HepG2 (cell line): ENCODE data around the gene KDM4B. TPM values are rescaled to one million over a fixed set of nuclear protein-coding genes. Genes with fewer than 3 reads are reported as not detected.

Experiments
- ATAC-seq: fragments of 200-7000 bp; cut with Tn5 transposase; 3 replicates; pipeline ENCODE4 v1.9.1; 2020; ENCODE audit warnings: mild to moderate bottlenecking, moderate library complexity
- BruUV-seq: library from RNA; stranded (reverse); fragments of 400-500 nt; replicated peaks from 2 replicates; lab custom pipeline; 2021; lab: Mats Ljungman, UMichigan
- CTCF ChIA-PET: fragments of 300-600 bp; formaldehyde crosslinking; extraction: SDS; loops from one replicate; lab custom pipeline; 2021; ENCODE audit warnings: low total read pairs, inconsistent platforms, low intra/inter-chr PET ratio; lab: Yijun Ruan, JAX
- POLR2A ChIA-PET: fragments of 350-600 bp; sonication (Branson Sonifier 250); formaldehyde crosslinking; loops from one replicate; lab custom pipeline; 2020; ENCODE audit warnings: antibody characterized with exemption, inconsistent platforms; lab: Yijun Ruan, JAX
- DNase-seq: peaks from one replicate; pipeline ENCODE4 v3.0.0-alpha.2; 2015; ENCODE audit warnings: low spot score
- FAIRE-seq: peaks from 3 replicates; lab custom pipeline; 2011; peaks lifted over from hg19 to GRCh38; lab: Jason Lieb, UNC
- H2AFZ ChIP-seq: one replicate; pipeline ENCODE4 v1.6.1; 2011; ENCODE audit warnings: low read length, inconsistent platforms
- H3K27ac ChIP-seq: fragments of 300-600 bp; 3 replicates; pipeline ENCODE4 v1.8.0; 2011; ENCODE audit warnings: mixed run types, mild to moderate bottlenecking, mixed read lengths, low read length, inconsistent platforms; ENCODE audit not compliant: insufficient read depth; ENCODE audit errors: extremely low read length
- H3K27me3 ChIP-seq, 2 experiments: fragments of 200-600 bp in 1 of 2; 2 replicates in 1 of 2; 3 replicates in 1 of 2; pipeline versions ENCODE4 v1.6.0 to v1.8.0; 2011; ENCODE audit warnings: low read length in 2 of 2, mild to moderate bottlenecking in 2 of 2, moderate library complexity in 2 of 2, inconsistent platforms in 1 of 2; ENCODE audit not compliant: insufficient read depth in 2 of 2, control insufficient read depth in 1 of 2
- H3K36me3 ChIP-seq, 2 experiments: fragments of 200-600 bp in 1 of 2; replicated peaks in 1 of 2; 2 replicates in 1 of 2; 3 replicates in 1 of 2; pipeline versions ENCODE4 v1.5.1 to v1.8.0; 2011; ENCODE audit warnings: low read length in 2 of 2, inconsistent platforms in 1 of 2; ENCODE audit not compliant: insufficient read depth in 2 of 2, control insufficient read depth in 1 of 2
- H3K4me1 ChIP-seq: 2 replicates; pipeline ENCODE4 v1.5.1; 2012; ENCODE audit warnings: low read length, inconsistent platforms; ENCODE audit not compliant: insufficient read depth
- H3K4me2 ChIP-seq: 2 replicates; pipeline ENCODE4 v1.6.0; 2011; ENCODE audit warnings: low read depth, low read length, inconsistent platforms
- H3K4me3 ChIP-seq, 3 experiments: fragments of 200-600 bp in 1 of 3; sonication (generic), shearing (Covaris generic) in 1 of 3; replicated peaks in 1 of 3; 2 replicates each; pipeline ENCODE4 v1.5.1; 2011 to 2016; ENCODE audit warnings: low read length in 3 of 3, inconsistent platforms in 2 of 3, low read depth in 2 of 3, mild to moderate bottlenecking in 2 of 3, control low read depth in 1 of 3, mixed read lengths in 1 of 3; ENCODE audit not compliant: insufficient read depth in 1 of 3
- H3K79me2 ChIP-seq: one replicate; pipeline ENCODE4 v1.6.1; 2011; ENCODE audit warnings: low read length, inconsistent platforms; ENCODE audit not compliant: insufficient read depth
- H3K9ac ChIP-seq: 2 replicates; pipeline ENCODE4 v1.6.0; 2011; ENCODE audit warnings: mild to moderate bottlenecking, low read depth, low read length, inconsistent platforms; ENCODE audit not compliant: insufficient read depth
- H3K9me3 ChIP-seq: 2 replicates; pipeline ENCODE4 v1.5.1; 2012; ENCODE audit warnings: mild to moderate bottlenecking, low read length
- H4K20me1 ChIP-seq: 2 replicates; pipeline ENCODE4 v1.6.0; 2011; ENCODE audit warnings: inconsistent platforms, mild to moderate bottlenecking, low read length, moderate library complexity; ENCODE audit not compliant: insufficient read depth
- HCFC1 ChIP-seq: fragments of 150-350 bp; IDR thresholded peaks from 2 replicates; pipeline ENCODE4 v1.6.1; 2014; ENCODE audit warnings: low read depth, low read length
- WGBS: methylation state at CpG from one replicate; pipeline ENCODE4 v1.1.6; 2017; ENCODE audit warnings: low lambda C conversion rate; 5-methylcytosine and 5-hydroxymethylcytosine counted together
- in situ Hi-C: cut with HindIII; loops from 2 replicates; pipeline ENCODE4 v1.10.0; 2017; ENCODE audit warnings: low pct_unique_long_range_greater_than_20kb; ENCODE audit not compliant: extremely low pct_ligation_motif_present
- intact Hi-C: fragments of 100-400 bp; cut with micrococcal nuclease; formaldehyde crosslinking; loops from one replicate; pipeline ENCODE4 v1.10.0; 2022; ENCODE audit not compliant: unreplicated experiment
- polyA plus RNA-seq, 8 experiments: library from polyadenylated mRNA; depleted of rRNA in 3 of 8; stranded (reverse) in 7 of 8; unstranded in 1 of 8; fragments of >200 nt; fragmentation: Illumina TruSeq in 4 of 8; extraction: Trizol in 4 of 8; gene quantifications; 2 replicates each; pipeline versions ENCODE4 v1.2.1 to v1.2.3, GENCODE V29; 2011 to 2016; ENCODE audit warnings: low read depth in 4 of 8, missing spikeins in 1 of 8, mixed read lengths in 1 of 8; ENCODE audit not compliant: insufficient read depth in 1 of 8
- total RNA-seq, 5 experiments: library from RNA; depleted of rRNA; stranded (reverse); fragments of >200 nt; fragmentation: Illumina TruSeq; extraction: Trizol; gene quantifications; 2 replicates each; pipeline ENCODE4 v1.2.3, GENCODE V29; 2016; ENCODE audit warnings: low read depth in 1 of 5
- TF ChIP-seq, protein P1 (sequence below): sonication (generic); formaldehyde crosslinking; IDR thresholded peaks from 2 replicates; pipeline ENCODE4 v1.5.1; 2020; ENCODE audit warnings: mild to moderate bottlenecking, missing genetic modification reagents, moderate library complexity

The KDM4B gene
- total and polyA plus RNA-seq, 2 of the 13 experiments (the other 11 are each of a cell fraction or from before 2014, with no cell fraction given) = 4.9 to 14.6 TPM

DNA sequence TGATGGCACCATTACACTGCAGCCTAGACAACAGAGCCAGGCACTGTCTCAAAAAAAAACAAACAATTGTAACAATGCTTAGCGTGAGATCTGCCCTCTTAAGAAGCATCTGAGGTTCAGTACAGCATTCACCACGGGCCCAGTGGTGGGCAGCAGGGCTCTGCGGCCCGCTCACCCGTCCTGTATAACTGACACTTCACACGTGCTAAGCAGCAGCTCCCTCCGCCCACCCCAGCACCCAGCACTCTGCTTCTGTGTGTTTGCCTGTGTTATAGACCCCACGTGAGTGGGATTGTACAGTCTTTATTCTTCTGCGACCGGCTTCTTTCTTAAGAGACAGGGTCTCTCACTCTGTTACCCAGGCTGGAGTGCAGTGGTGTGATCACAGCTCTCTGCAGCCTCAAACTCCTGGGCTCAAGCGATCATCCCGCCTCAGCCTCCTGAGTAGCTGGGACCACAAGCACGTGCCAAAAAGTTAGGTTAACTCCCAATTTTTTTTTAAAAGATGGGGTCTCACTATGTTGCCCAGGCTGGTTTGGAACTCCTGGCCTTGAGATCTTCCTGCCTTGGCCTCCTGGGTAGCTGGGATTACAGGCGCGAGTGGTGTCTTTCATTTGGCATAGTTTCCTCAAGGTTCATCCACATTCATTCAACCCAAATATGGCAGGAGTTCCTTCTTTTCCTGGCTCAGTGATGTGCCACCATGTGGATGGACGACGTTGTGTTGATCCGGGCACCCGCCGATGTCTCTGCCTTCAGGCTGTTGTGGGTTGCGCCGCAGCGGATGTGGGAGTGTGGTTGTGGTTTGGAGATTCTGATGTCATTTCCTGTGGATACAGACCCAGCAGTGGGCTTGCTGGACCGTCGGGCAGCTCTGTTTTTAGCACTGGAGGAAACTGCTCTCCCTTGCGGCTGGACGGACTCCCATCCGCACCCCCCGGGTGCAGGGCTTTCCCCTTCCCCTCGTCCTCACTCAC is 170.0 kb downstream of the KDM4B start:
- Histone ChIP-seq H4K20me1 (no peaks in the 10 kb centered on the region), H3K9ac (no peak overlapping the region), H3K4me3 (no peak overlapping the region), H3K36me3 (peaks cover 18 to 46% of the 10 kb centered on the region in 2 experiments; a peak in 4 of 5 replicates)
- WGBS = 97% methylated on average over 27 of the region's 30 CpGs
- CTCF ChIA-PET = no interaction called here
- BruUV-seq = no TSS peak
- in situ Hi-C loops (no loop called here), intact Hi-C loops (no loop called here)
- ATAC-seq = no peak
- TF ChIP-seq, protein P1, sequence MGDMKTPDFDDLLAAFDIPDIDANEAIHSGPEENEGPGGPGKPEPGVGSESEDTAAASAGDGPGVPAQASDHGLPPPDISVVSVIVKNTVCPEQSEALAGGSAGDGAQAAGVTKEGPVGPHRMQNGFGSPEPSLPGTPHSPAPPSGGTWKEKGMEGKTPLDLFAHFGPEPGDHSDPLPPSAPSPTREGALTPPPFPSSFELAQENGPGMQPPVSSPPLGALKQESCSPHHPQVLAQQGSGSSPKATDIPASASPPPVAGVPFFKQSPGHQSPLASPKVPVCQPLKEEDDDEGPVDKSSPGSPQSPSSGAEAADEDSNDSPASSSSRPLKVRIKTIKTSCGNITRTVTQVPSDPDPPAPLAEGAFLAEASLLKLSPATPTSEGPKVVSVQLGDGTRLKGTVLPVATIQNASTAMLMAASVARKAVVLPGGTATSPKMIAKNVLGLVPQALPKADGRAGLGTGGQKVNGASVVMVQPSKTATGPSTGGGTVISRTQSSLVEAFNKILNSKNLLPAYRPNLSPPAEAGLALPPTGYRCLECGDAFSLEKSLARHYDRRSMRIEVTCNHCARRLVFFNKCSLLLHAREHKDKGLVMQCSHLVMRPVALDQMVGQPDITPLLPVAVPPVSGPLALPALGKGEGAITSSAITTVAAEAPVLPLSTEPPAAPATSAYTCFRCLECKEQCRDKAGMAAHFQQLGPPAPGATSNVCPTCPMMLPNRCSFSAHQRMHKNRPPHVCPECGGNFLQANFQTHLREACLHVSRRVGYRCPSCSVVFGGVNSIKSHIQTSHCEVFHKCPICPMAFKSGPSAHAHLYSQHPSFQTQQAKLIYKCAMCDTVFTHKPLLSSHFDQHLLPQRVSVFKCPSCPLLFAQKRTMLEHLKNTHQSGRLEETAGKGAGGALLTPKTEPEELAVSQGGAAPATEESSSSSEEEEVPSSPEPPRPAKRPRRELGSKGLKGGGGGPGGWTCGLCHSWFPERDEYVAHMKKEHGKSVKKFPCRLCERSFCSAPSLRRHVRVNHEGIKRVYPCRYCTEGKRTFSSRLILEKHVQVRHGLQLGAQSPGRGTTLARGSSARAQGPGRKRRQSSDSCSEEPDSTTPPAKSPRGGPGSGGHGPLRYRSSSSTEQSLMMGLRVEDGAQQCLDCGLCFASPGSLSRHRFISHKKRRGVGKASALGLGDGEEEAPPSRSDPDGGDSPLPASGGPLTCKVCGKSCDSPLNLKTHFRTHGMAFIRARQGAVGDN = 0 out of 2 replicates have a peak, but pooled peaks have one; percentile 6
- TF ChIP-seq HCFC1 = no peak
- TF ChIP-seq, all 625 proteins: peak for 1
- H3K79me2 ChIP-seq = no peaks in the 10 kb centered on the region
- no peaks in the 10 kb centered on the region for H3K27me3 ChIP-seq
- H3K4me1 ChIP-seq = no peaks in the 10 kb centered on the region
- FAIRE-seq = no peak
- POLR2A ChIA-PET = no interaction called here
- DNase-seq = no peak
- H3K9me3 ChIP-seq = no peaks in the 10 kb centered on the region
- no peak overlapping the region for H3K27ac ChIP-seq
- H2AFZ ChIP-seq = no peak overlapping the region
- H3K4me2 ChIP-seq = no peak overlapping the region
